ENCODE measurements around the gene PARD3. TPM values are rescaled to one million over a fixed set of nuclear protein-coding genes. Genes with fewer than 3 reads are reported as not detected.

The PARD3 gene
- total RNA-seq, 1 experiment from 2014 or later: 51.8 TPM

DNA sequence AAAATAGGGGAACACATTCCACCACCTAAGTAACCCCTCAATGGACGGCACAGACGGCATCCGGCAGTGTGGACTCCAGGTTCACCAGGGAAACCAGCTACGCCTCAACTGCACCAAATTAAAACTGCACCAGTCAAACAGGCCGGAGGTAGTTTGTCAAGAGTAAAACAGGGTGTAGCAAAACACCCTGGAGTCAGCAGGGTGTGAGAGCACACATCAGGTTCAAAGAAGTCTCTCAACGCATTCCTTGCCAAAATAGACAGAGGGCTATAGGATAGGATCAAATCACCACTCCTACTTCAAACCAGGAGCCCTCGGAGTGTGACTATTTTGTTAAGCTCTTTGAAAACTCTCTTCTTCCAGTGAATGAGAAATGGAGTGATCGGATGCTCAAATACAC lies 135.9 kb downstream of the PARD3 start (continued):
- TF ChIP-seq, protein P1, sequence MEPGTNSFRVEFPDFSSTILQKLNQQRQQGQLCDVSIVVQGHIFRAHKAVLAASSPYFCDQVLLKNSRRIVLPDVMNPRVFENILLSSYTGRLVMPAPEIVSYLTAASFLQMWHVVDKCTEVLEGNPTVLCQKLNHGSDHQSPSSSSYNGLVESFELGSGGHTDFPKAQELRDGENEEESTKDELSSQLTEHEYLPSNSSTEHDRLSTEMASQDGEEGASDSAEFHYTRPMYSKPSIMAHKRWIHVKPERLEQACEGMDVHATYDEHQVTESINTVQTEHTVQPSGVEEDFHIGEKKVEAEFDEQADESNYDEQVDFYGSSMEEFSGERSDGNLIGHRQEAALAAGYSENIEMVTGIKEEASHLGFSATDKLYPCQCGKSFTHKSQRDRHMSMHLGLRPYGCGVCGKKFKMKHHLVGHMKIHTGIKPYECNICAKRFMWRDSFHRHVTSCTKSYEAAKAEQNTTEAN (CRISPR knock-in tag; IDR thresholded peaks at IDR 0.05): no peak
- TF ChIP-seq FOXP1 (CRISPR knock-in tag; IDR thresholded peaks at IDR 0.05; ENCODE audit: borderline replicate concordance) (no peak), ZNF396 (CRISPR knock-in tag; IDR thresholded peaks at IDR 0.05; ENCODE audit: borderline replicate concordance) (no peak), CBFB (CRISPR knock-in tag; IDR thresholded peaks at IDR 0.05; ENCODE audit: low read depth) (no peak), NFYB (CRISPR knock-in tag; conservative IDR thresholded peaks at IDR 0.05; ENCODE audit: low read depth) (no peak)

GRCh38 chr10:34677591-34677990 lies 137.5 kb downstream of the PARD3 start:
- Mint-ChIP-seq H3K27me3 (ENCODE audit: low read depth) (no peaks in the 10 kb centered on the region), H3K9me3 (no peaks in the 10 kb centered on the region), H3K4me1 (peaks cover 37% of the 10 kb centered on the region), H3K4me3 (no peak overlapping the region), H3K27ac (no peak overlapping the region), H3K36me3 (no peaks in the 10 kb centered on the region)
- CTCF ChIA-PET: interaction anchor here (0.5 to 1.7 kb wide), 10 partner anchors 11 to 317 kb away, joined by 3 to 13 read pairs (median 3); no protein-coding TSS in a partner anchor
- POLR2A ChIA-PET: no interaction called here
- no peak for TF ChIP-seq CBFB (CRISPR knock-in tag; IDR thresholded peaks at IDR 0.05; ENCODE audit: low read depth)
- TF ChIP-seq ZNF423 (CRISPR knock-in tag; IDR thresholded peaks at IDR 0.05): no peak
- no peak for TF ChIP-seq GABPB1 (CRISPR knock-in tag; IDR thresholded peaks at IDR 0.05)
- TF ChIP-seq CTCF (IDR thresholded peaks at IDR 0.05): no peak
- TF ChIP-seq GTF2I (CRISPR knock-in tag; conservative IDR thresholded peaks at IDR 0.05): no peak
- no peak for TF ChIP-seq ZNF138 (CRISPR knock-in tag; conservative IDR thresholded peaks at IDR 0.05)
- TF ChIP-seq ZNF532 (CRISPR knock-in tag; IDR thresholded peaks at IDR 0.05; ENCODE audit: borderline replicate concordance): no peak
- no peak for TF ChIP-seq RORB (CRISPR knock-in tag; IDR thresholded peaks at IDR 0.05)
- TF ChIP-seq, protein P2, sequence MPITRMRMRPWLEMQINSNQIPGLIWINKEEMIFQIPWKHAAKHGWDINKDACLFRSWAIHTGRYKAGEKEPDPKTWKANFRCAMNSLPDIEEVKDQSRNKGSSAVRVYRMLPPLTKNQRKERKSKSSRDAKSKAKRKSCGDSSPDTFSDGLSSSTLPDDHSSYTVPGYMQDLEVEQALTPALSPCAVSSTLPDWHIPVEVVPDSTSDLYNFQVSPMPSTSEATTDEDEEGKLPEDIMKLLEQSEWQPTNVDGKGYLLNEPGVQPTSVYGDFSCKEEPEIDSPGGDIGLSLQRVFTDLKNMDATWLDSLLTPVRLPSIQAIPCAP (CRISPR knock-in tag; IDR thresholded peaks at IDR 0.05): no peak
- no peak for TF ChIP-seq ZNF396 (CRISPR knock-in tag; IDR thresholded peaks at IDR 0.05; ENCODE audit: borderline replicate concordance)
- TF ChIP-seq GRHL2 (CRISPR knock-in tag; IDR thresholded peaks at IDR 0.05; ENCODE audit: insufficient replicate concordance, severe bottlenecking): no peak
- no peak for TF ChIP-seq ATF1 (CRISPR knock-in tag; IDR thresholded peaks at IDR 0.05)
- TF ChIP-seq NFE2L1 (CRISPR knock-in tag; IDR thresholded peaks at IDR 0.05): no peak
- TF ChIP-seq, protein P3, sequence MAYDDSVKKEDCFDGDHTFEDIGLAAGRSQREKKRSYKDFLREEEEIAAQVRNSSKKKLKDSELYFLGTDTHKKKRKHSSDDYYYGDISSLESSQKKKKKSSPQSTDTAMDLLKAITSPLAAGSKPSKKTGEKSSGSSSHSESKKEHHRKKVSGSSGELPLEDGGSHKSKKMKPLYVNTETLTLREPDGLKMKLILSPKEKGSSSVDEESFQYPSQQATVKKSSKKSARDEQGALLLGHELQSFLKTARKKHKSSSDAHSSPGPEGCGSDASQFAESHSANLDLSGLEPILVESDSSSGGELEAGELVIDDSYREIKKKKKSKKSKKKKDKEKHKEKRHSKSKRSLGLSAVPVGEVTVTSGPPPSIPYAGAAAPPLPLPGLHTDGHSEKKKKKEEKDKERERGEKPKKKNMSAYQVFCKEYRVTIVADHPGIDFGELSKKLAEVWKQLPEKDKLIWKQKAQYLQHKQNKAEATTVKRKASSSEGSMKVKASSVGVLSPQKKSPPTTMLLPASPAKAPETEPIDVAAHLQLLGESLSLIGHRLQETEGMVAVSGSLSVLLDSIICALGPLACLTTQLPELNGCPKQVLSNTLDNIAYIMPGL (CRISPR knock-in tag; IDR thresholded peaks at IDR 0.05): no peak
- no peak for TF ChIP-seq EMX1 (CRISPR knock-in tag; IDR thresholded peaks at IDR 0.05)
- no peak for TF ChIP-seq FOXP4 (CRISPR knock-in tag; IDR thresholded peaks at IDR 0.05)
- TF ChIP-seq ATF2 (CRISPR knock-in tag; IDR thresholded peaks at IDR 0.05; ENCODE audit: borderline replicate concordance, low read depth): no peak
- DNase-seq (ENCODE audit: low spot score) (no peak), ATAC-seq (peak; percentile 58)
